HCT116 (cell line): Measurements from ENCODE around the gene TPO. TPM values are rescaled to one million over a fixed set of nuclear protein-coding genes. Genes with fewer than 3 reads are reported as not detected.

Source experiments
- ATAC-seq: fragments of 200-7000 bp; cut with Tn5 transposase; 2 replicates; pipeline ENCODE4 v1.9.1; 2020; ENCODE audit warnings: mild to moderate bottlenecking, moderate library complexity
- BruUV-seq: library from RNA; stranded (reverse); fragments of 400-500 nt; replicated peaks from 2 replicates; lab custom pipeline; 2021; lab: Mats Ljungman, UMichigan
- CTCF ChIA-PET: fragments of 300-600 bp; sonication (Branson Sonifier 250); formaldehyde crosslinking; loops from one replicate; lab custom pipeline; 2021; ENCODE audit warnings: antibody characterized with exemption; lab: Charles Lee
- POLR2A ChIA-PET: fragments of 300-600, 350-600 bp; sonication (Branson Sonifier 250); formaldehyde crosslinking; loops from one replicate; lab custom pipeline; 2021; ENCODE audit warnings: antibody characterized with exemption; lab: Charles Lee
- RAD21 ChIA-PET, 2 experiments: fragments of 300-600 bp; sonication (Branson Sonifier 250); formaldehyde crosslinking; loops; one replicate each; lab custom pipeline; 2023; ENCODE audit warnings: low total read pairs in 2 of 2; ENCODE audit not compliant: uncharacterized antibody in 2 of 2, unreplicated experiment in 2 of 2, low non-redundant PET in 1 of 2; lab: Charles Lee
- DNase-seq: peaks from one replicate; pipeline ENCODE4 v3.0.0-alpha.2; 2010; ENCODE audit warnings: low read depth, low spot score
- H2AFZ ChIP-seq: fragments of 200-600 bp; shearing (Covaris generic), sonication (generic); 2 replicates; pipeline ENCODE4 v1.6.1; 2017; ENCODE audit warnings: low read depth, mixed run types, mixed read lengths, antibody characterized with exemption, low read length; ENCODE audit not compliant: poor library complexity, severe bottlenecking
- H3K27ac ChIP-seq: 2 replicates; pipeline ENCODE4 v1.5.1; 2012; ENCODE audit warnings: low read depth, low read length
- H3K27me3 ChIP-seq: fragments of 200-600 bp; sonication (generic); 2 replicates; pipeline ENCODE4 v1.6.1; 2016; ENCODE audit warnings: mixed run types, low read length, mixed read lengths; ENCODE audit not compliant: insufficient read depth
- H3K36me3 ChIP-seq, 2 experiments: fragments of 200-500 bp in 1 of 2; fragments of 200-600 bp in 1 of 2; sonication (Bioruptor generic) in 1 of 2; sonication (generic) in 1 of 2; 2 replicates each; pipeline versions ENCODE4 v1.5.1 to v1.6.1; 2014 to 2016; ENCODE audit warnings: low read length in 2 of 2, inconsistent platforms in 1 of 2, mixed read lengths in 1 of 2, mixed run types in 1 of 2; ENCODE audit not compliant: insufficient read depth in 2 of 2, control insufficient read depth in 1 of 2
- H3K4me1 ChIP-seq, 2 experiments: fragments of 200-600 bp in 1 of 2; sonication (generic) in 1 of 2; 2 replicates each; pipeline versions ENCODE4 v1.5.1 to v1.6.1; 2012 to 2017; ENCODE audit warnings: low read length in 2 of 2, inconsistent platforms in 1 of 2, mild to moderate bottlenecking in 1 of 2, mixed read lengths in 1 of 2, mixed run types in 1 of 2, moderate library complexity in 1 of 2; ENCODE audit not compliant: insufficient read depth in 2 of 2, control insufficient read depth in 1 of 2
- H3K4me2 ChIP-seq: fragments of 200-600 bp; sonication (generic); 2 replicates; pipeline ENCODE4 v1.6.1; 2017; ENCODE audit warnings: mixed run types, low read length, mixed read lengths
- H3K4me3 ChIP-seq, 2 experiments: fragments of 200-600 bp in 1 of 2; sonication (generic) in 1 of 2; replicated peaks in 1 of 2; 2 replicates each; pipeline ENCODE4 v1.5.1; 2011 to 2016; ENCODE audit warnings: low read length in 2 of 2, control low read depth in 1 of 2, low read depth in 1 of 2, mild to moderate bottlenecking in 1 of 2, mixed read lengths in 1 of 2, mixed run types in 1 of 2
- H3K79me2 ChIP-seq: fragments of 200-600 bp; sonication (generic); 2 replicates; pipeline ENCODE4 v1.6.1; 2017; ENCODE audit warnings: mild to moderate bottlenecking, mixed run types, low read length, moderate library complexity, mixed read lengths; ENCODE audit not compliant: insufficient read depth
- H3K9ac ChIP-seq: fragments of 200-600 bp; sonication (generic); 2 replicates; pipeline ENCODE4 v1.6.1; 2016; ENCODE audit warnings: low read length, mixed read lengths
- H3K9me2 ChIP-seq: fragments of 200-600 bp; sonication (generic), shearing (Covaris generic); 2 replicates; pipeline ENCODE4 v1.6.1; 2017; ENCODE audit warnings: mixed run types, mild to moderate bottlenecking, moderate library complexity; ENCODE audit not compliant: insufficient read depth
- H3K9me3 ChIP-seq, 2 experiments: fragments of 200-500 bp in 1 of 2; fragments of 200-600 bp in 1 of 2; sonication (Bioruptor generic) in 1 of 2; sonication (generic) in 1 of 2; 2 replicates each; pipeline ENCODE4 v1.6.1; 2014 to 2017; ENCODE audit warnings: low read length in 2 of 2, mixed read lengths in 2 of 2, inconsistent platforms in 1 of 2, low read depth in 1 of 2, mild to moderate bottlenecking in 1 of 2, mixed run types in 1 of 2, moderate library complexity in 1 of 2; ENCODE audit not compliant: control insufficient read depth in 1 of 2, insufficient read depth in 1 of 2
- H4K20me1 ChIP-seq: fragments of 200-600 bp; sonication (generic), shearing (Covaris generic); 2 replicates; pipeline ENCODE4 v1.6.1; 2017; ENCODE audit warnings: mixed run types, mild to moderate bottlenecking, moderate library complexity; ENCODE audit not compliant: insufficient read depth
- FOSL1 ChIP-seq: IDR thresholded peaks from 2 replicates; pipeline ENCODE4 v1.6.1; 2012; ENCODE audit warnings: low read depth
- JUND ChIP-seq: IDR thresholded peaks from 2 replicates; pipeline ENCODE4 v1.6.1; 2012
- POLR2A ChIP-seq: IDR thresholded peaks from 2 replicates; pipeline ENCODE4 v1.7.0; 2011; ENCODE audit warnings: borderline replicate concordance; ENCODE audit not compliant: insufficient read depth, insufficient read length; ENCODE audit errors: extremely low read depth
- POLR2AphosphoS5 ChIP-seq: IDR thresholded peaks from 2 replicates; pipeline ENCODE4 v1.6.1; 2011; ENCODE audit warnings: mild to moderate bottlenecking, low read depth, low read length, moderate library complexity
- RAD21 ChIP-seq: IDR thresholded peaks from 2 replicates; pipeline ENCODE4 v1.6.1; 2012; ENCODE audit warnings: low read depth, mild to moderate bottlenecking
- SRF ChIP-seq: IDR thresholded peaks from 2 replicates; pipeline ENCODE4 v1.6.1; 2012; ENCODE audit warnings: low read depth
- intact Hi-C: fragments of 100-400 bp; cut with micrococcal nuclease; formaldehyde crosslinking; loops from 2 replicates; pipeline ENCODE4 v1.10.0; 2022
- total RNA-seq: library from RNA; stranded (reverse); gene quantifications from one replicate; pipeline ENCODE4 v1.2.1, GENCODE V29; 2021; ENCODE audit not compliant: unreplicated experiment
- TF ChIP-seq, protein P1 (sequence below): IDR thresholded peaks from 2 replicates; pipeline ENCODE4 v1.6.1; 2012
- TF ChIP-seq, protein P2 (sequence below): IDR thresholded peaks from 2 replicates; pipeline ENCODE4 v1.6.1; 2012
- TF ChIP-seq, protein P3 (sequence below): IDR thresholded peaks from 2 replicates; pipeline ENCODE4 v1.6.1; 2012; ENCODE audit warnings: low read depth

TPO gene
- total RNA-seq, 1 experiment from 2014 or later: not detected

DNA sequence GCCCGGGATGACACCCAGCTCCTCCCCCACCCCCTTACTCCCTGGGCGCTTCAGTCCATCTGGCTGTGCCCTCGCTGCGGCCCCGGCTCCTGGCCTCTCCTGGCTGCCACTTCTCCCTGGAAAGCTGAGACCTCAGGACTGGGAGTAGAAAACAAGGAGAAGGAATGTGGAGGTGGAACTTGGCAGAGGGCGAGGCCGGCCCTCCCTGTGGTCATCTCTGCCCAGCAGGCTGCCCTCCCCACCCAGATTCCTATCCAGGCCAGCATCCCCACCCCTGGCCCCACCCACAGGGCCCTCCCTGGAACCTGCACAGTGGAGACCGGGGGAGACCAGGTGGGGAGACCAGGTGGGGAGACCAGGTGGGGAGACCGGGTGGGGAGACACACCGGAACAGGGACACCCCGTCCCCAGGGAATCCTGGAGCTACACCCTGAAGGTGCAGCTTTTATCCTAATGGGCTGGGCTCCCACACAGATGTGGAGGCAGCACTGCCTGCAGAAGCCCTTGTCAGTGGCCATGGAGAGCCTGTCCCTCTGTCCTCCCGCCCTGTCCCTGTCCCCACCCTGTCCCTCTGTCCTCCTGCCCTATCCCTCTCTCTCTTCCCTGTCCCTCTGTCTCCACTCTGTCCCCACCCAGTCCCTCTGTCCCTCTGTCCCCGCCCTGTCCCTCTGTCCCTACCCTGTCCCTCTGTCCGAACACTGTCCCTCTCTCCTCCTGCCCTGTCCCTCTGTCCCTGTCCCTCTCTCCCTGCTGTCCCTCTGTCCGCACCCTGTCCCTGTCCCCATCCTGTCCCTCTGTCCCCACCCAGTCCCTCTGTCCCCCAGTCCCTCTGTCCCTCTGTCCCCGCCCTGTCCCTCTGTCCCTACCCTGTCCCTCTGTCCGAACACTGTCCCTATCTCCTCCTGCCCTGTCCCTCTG lies 173.9 kb downstream of the TPO start:
- no peak overlapping the region for H3K27ac ChIP-seq
- POLR2A ChIA-PET: no interaction called here

DNA sequence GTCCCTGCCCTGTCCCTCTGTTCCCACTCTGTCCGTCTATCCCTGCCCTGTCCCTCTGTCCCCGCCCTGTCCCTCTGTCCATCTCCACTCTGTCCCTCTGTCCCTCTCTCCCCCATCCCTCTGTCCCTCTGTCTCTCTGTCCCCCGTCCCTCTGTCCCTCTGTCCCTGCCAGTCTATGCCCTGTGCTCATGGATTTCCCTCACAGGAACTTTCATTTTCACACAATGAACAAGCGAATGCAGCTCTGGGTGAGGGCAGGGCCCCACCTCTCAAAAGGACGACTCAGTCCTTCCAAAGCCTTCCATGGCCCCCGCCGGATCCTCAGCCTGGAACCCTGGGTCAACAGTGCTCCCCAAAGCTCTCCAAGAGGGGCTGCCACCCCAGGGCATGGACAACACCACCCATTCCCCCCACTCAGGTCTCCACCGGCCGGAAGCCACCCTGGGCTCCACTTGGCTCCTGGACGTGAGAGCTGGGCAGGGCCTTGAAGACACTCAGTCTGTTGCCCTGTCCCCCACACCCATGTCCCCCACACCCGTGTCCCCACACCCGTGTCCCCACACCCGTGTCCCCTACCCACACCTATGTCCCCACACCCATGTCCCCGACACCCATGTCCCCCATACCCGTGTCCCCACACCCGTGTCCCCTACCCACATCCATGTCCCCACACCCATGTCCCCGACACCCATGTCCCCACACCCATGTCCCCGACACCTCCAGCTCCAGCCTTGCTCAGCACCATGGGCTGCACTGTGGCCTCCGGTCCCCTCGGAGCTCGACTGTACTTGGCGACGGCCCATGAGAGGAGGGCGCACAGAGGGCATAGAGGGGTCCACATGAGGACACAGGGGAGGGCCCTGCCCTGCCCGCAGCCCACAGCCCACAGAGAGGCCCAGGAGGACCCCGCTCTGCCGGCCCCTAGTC lies 175.1 kb downstream of the TPO start:
- BruUV-seq: no TSS peak
- Histone ChIP-seq H3K36me3 (no peaks in the 10 kb centered on the region), H2AFZ (no peak overlapping the region), H3K9ac (no peak overlapping the region), H3K9me2 (no peaks in the 10 kb centered on the region), H3K27me3 (peaks cover 46% of the 10 kb centered on the region), H3K4me1 (peaks cover 3% of the 10 kb centered on the region in 2 experiments), H3K79me2 (no peaks in the 10 kb centered on the region), H4K20me1 (no peaks in the 10 kb centered on the region), H3K27ac (no peak overlapping the region), H3K4me2 (no peak overlapping the region), H3K4me3 (no peak overlapping the region), H3K9me3 (no peaks in the 10 kb centered on the region)
- TF ChIP-seq POLR2AphosphoS5 (no peak), RAD21 (no peak), FOSL1 (no peak), POLR2A (no peak), SRF (no peak)
- TF ChIP-seq, protein P1, sequence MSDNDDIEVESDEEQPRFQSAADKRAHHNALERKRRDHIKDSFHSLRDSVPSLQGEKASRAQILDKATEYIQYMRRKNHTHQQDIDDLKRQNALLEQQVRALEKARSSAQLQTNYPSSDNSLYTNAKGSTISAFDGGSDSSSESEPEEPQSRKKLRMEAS: no peak
- TF ChIP-seq, protein P2, sequence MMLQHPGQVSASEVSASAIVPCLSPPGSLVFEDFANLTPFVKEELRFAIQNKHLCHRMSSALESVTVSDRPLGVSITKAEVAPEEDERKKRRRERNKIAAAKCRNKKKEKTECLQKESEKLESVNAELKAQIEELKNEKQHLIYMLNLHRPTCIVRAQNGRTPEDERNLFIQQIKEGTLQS: no peak
- TF ChIP-seq, protein P3, sequence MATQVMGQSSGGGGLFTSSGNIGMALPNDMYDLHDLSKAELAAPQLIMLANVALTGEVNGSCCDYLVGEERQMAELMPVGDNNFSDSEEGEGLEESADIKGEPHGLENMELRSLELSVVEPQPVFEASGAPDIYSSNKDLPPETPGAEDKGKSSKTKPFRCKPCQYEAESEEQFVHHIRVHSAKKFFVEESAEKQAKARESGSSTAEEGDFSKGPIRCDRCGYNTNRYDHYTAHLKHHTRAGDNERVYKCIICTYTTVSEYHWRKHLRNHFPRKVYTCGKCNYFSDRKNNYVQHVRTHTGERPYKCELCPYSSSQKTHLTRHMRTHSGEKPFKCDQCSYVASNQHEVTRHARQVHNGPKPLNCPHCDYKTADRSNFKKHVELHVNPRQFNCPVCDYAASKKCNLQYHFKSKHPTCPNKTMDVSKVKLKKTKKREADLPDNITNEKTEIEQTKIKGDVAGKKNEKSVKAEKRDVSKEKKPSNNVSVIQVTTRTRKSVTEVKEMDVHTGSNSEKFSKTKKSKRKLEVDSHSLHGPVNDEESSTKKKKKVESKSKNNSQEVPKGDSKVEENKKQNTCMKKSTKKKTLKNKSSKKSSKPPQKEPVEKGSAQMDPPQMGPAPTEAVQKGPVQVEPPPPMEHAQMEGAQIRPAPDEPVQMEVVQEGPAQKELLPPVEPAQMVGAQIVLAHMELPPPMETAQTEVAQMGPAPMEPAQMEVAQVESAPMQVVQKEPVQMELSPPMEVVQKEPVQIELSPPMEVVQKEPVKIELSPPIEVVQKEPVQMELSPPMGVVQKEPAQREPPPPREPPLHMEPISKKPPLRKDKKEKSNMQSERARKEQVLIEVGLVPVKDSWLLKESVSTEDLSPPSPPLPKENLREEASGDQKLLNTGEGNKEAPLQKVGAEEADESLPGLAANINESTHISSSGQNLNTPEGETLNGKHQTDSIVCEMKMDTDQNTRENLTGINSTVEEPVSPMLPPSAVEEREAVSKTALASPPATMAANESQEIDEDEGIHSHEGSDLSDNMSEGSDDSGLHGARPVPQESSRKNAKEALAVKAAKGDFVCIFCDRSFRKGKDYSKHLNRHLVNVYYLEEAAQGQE: no peak
- ChIA-PET POLR2A (no interaction called here), RAD21 (no interaction called here), CTCF (interaction anchor here (0.9 kb wide), 1 partner anchor 162 kb away, joined by 3 read pairs; no protein-coding TSS in a partner anchor)
- no peak for ATAC-seq
- intact Hi-C loops: no loop called here
- DNase-seq: no peak

More for the DNA sequence above, 173.9 kb downstream of the TPO start:
- intact Hi-C loops: no loop called here
- RAD21 ChIA-PET: no interaction called here
- Histone ChIP-seq H3K9me2 (no peaks in the 10 kb centered on the region), H4K20me1 (no peaks in the 10 kb centered on the region), H3K9ac (no peak overlapping the region), H3K4me1 (no peaks in the 10 kb centered on the region), H3K9me3 (no peaks in the 10 kb centered on the region), H3K27me3 (peaks cover 50% of the 10 kb centered on the region), H3K79me2 (no peaks in the 10 kb centered on the region), H3K36me3 (no peaks in the 10 kb centered on the region), H3K4me3 (no peak overlapping the region), H2AFZ (no peak overlapping the region), H3K4me2 (no peak overlapping the region)
- no TSS peak for BruUV-seq
- no peak for DNase-seq
- ATAC-seq: no peak
- CTCF ChIA-PET: no interaction called here
- TF ChIP-seq POLR2A: no peak
- no peak for TF ChIP-seq JUND
- TF ChIP-seq, protein P1: no peak
